Loucy (cell line): ENCODE measurements around the gene THRAP3.

Experiments used
- H2AFZ ChIP-seq: fragments of 200-600 bp; sonication (generic); 2 replicates; pipeline ENCODE4 v1.6.0; 2016; ENCODE audit warnings: antibody characterized with exemption, mild to moderate bottlenecking, low read length, moderate library complexity
- H3F3A ChIP-seq: fragments of 200-600 bp; 2 replicates; pipeline ENCODE4 v1.6.0; 2016; ENCODE audit warnings: antibody characterized with exemption, low read depth, mild to moderate bottlenecking
- H3K27me3 ChIP-seq: fragments of 200-600 bp; sonication (generic); 2 replicates; pipeline ENCODE4 v1.6.1; 2014; ENCODE audit warnings: low read length, mild to moderate bottlenecking; ENCODE audit not compliant: insufficient read depth, poor library complexity, severe bottlenecking
- H3K36me3 ChIP-seq: fragments of 200-600 bp; sonication (generic); 2 replicates; pipeline ENCODE4 v1.6.1; 2016; ENCODE audit warnings: low read length; ENCODE audit not compliant: insufficient read depth
- H3K4me1 ChIP-seq: fragments of 200-600 bp; sonication (generic); 2 replicates; pipeline ENCODE4 v1.5.1; 2014; ENCODE audit warnings: low read length, mild to moderate bottlenecking; ENCODE audit not compliant: insufficient read depth, poor library complexity, severe bottlenecking
- H3K4me2 ChIP-seq: fragments of 200-600 bp; sonication (generic); 2 replicates; pipeline ENCODE4 v1.6.0; 2014; ENCODE audit warnings: antibody characterized with exemption, low read length, low read depth, mild to moderate bottlenecking; ENCODE audit not compliant: poor library complexity, severe bottlenecking
- H3K4me3 ChIP-seq: fragments of 200-600 bp; sonication (generic); 2 replicates; pipeline ENCODE4 v1.5.1; 2014; ENCODE audit warnings: low read length, mild to moderate bottlenecking, mixed read lengths; ENCODE audit not compliant: poor library complexity, severe bottlenecking
- H3K79me2 ChIP-seq: fragments of 200-600 bp; sonication (generic); 2 replicates; pipeline ENCODE4 v1.6.1; 2014; ENCODE audit warnings: low read length; ENCODE audit not compliant: insufficient read depth
- H3K9ac ChIP-seq: fragments of 200-600 bp; sonication (generic); 2 replicates; pipeline ENCODE4 v1.6.0; 2014; ENCODE audit warnings: mild to moderate bottlenecking, low read depth, low read length, moderate library complexity; ENCODE audit not compliant: poor library complexity, severe bottlenecking
- H3K9me2 ChIP-seq: fragments of 200-600 bp; sonication (generic); replicated peaks from 2 replicates; pipeline ENCODE4 v1.6.1; 2016; ENCODE audit warnings: low read depth, low read length, mixed read lengths
- H3K9me3 ChIP-seq: fragments of 200-600 bp; sonication (generic); 2 replicates; pipeline ENCODE4 v1.6.1; 2014; ENCODE audit warnings: mild to moderate bottlenecking, antibody characterized with exemption, low read length, low read depth; ENCODE audit not compliant: insufficient read depth
- H4K20me1 ChIP-seq: fragments of 200-600 bp; sonication (generic); 2 replicates; pipeline ENCODE4 v1.6.0; 2014; ENCODE audit warnings: antibody characterized with exemption, low read length, mild to moderate bottlenecking; ENCODE audit not compliant: insufficient read depth, poor library complexity, severe bottlenecking
- CTCF ChIP-seq: fragments of 200-600 bp; sonication (generic); conservative IDR thresholded peaks from 2 replicates; pipeline ENCODE4 v1.5.1; 2014; ENCODE audit warnings: mild to moderate bottlenecking, antibody characterized with exemption, low read length
- EZH2phosphoT487 ChIP-seq: fragments of 200-600 bp; IDR thresholded peaks from 2 replicates; pipeline ENCODE4 v1.6.1; 2018; ENCODE audit warnings: antibody characterized with exemption, mild to moderate bottlenecking, moderate library complexity, borderline replicate concordance

The THRAP3 gene

GRCh38 chr1:36339215-36339614 is 115.0 kb downstream of the THRAP3 start:
- peaks cover 11% of the 10 kb centered on the region for H3K4me1 ChIP-seq
- peaks cover 6% of the 10 kb centered on the region; the same call in 1 of the 2 replicates for H3K36me3 ChIP-seq
- no peaks in the 10 kb centered on the region for H4K20me1 ChIP-seq
- peak overlapping the region; percentile 0 for H3K9ac ChIP-seq
- H3K27me3 ChIP-seq = no peaks in the 10 kb centered on the region
- no peak overlapping the region for H2AFZ ChIP-seq
- no peaks in the 10 kb centered on the region for H3K9me3 ChIP-seq
- peak overlapping the region; percentile 2 for H3K4me2 ChIP-seq
- H3K4me3 ChIP-seq = no peak overlapping the region
- no peaks in the 10 kb centered on the region for H3K79me2 ChIP-seq
- TF ChIP-seq EZH2phosphoT487 = no peak
- no peak for TF ChIP-seq CTCF
- no peaks in the 10 kb centered on the region for H3K9me2 ChIP-seq
- no peaks in the 10 kb centered on the region for H3F3A ChIP-seq

GRCh38 chr1:36339615-36340014 is 115.4 kb downstream of the THRAP3 start:
- H3K9me3 ChIP-seq = no peaks in the 10 kb centered on the region
- TF ChIP-seq CTCF = no peak
- TF ChIP-seq EZH2phosphoT487 = no peak
- peaks cover 6% of the 10 kb centered on the region; the same call in 1 of the 2 replicates for H3K36me3 ChIP-seq
- no peak overlapping the region for H2AFZ ChIP-seq
- H3K4me3 ChIP-seq = no peak overlapping the region
- no peaks in the 10 kb centered on the region for H3K27me3 ChIP-seq
- peak overlapping the region; percentile 0 for H3K9ac ChIP-seq
- H4K20me1 ChIP-seq = no peaks in the 10 kb centered on the region
- no peaks in the 10 kb centered on the region for H3K9me2 ChIP-seq
- H3K4me1 ChIP-seq = peaks cover 11% of the 10 kb centered on the region
- peak overlapping the region; percentile 2 for H3K4me2 ChIP-seq
- no peaks in the 10 kb centered on the region for H3K79me2 ChIP-seq
- no peaks in the 10 kb centered on the region for H3F3A ChIP-seq

- Histone ChIP-seq H3K4me1 (peaks cover 11% of the 10 kb centered on the region), H2AFZ (no peak overlapping the region), H3K27me3 (no peaks in the 10 kb centered on the region), H3F3A (no peaks in the 10 kb centered on the region), H3K9me3 (no peaks in the 10 kb centered on the region), H4K20me1 (no peaks in the 10 kb centered on the region), H3K9me2 (no peaks in the 10 kb centered on the region), H3K9ac (no peak overlapping the region), H3K4me3 (no peak overlapping the region), H3K4me2 (no peak overlapping the region), H3K36me3 (peaks cover 18% of the 10 kb centered on the region; the same call in 1 of the 2 replicates), H3K79me2 (no peaks in the 10 kb centered on the region)
- TF ChIP-seq EZH2phosphoT487 = no peak
- no peak for TF ChIP-seq CTCF
These were observed 117.5 kb downstream of the THRAP3 start for GRCh38 chr1:36341626-36342320.
